H9 (cell line): ENCODE measurements around the gene ARF5. TPM values are rescaled to one million over a fixed set of nuclear protein-coding genes. Genes with fewer than 3 reads are reported as not detected.

Experiments
- DNase-seq: peaks from one replicate; pipeline ENCODE4 v3.0.0-alpha.2; 2017
- H2AFZ ChIP-seq: one replicate; pipeline ENCODE4 v1.6.1; 2013; ENCODE audit warnings: mild to moderate bottlenecking, low read length, control low read depth, moderate library complexity
- H2AK5ac ChIP-seq: 2 replicates; pipeline ENCODE4 v1.6.1; 2013; ENCODE audit warnings: low read length, control low read depth, mixed read lengths; ENCODE audit not compliant: insufficient read length
- H2BK120ac ChIP-seq: one replicate; pipeline ENCODE4 v1.6.1; 2013; ENCODE audit warnings: low read depth, mild to moderate bottlenecking, low read length, control low read depth, inconsistent platforms; ENCODE audit not compliant: poor library complexity, severe bottlenecking
- H2BK12ac ChIP-seq: 2 replicates; pipeline ENCODE4 v1.6.1; 2013; ENCODE audit warnings: low read length, control low read depth, mixed read lengths, low read depth; ENCODE audit not compliant: insufficient read length
- H2BK15ac ChIP-seq: 2 replicates; pipeline ENCODE4 v1.6.1; 2013; ENCODE audit warnings: low read depth, low read length, control low read depth
- H2BK20ac ChIP-seq: one replicate; pipeline ENCODE4 v1.6.1; 2013; ENCODE audit warnings: low read depth, mild to moderate bottlenecking, low read length, control low read depth, inconsistent platforms; ENCODE audit not compliant: poor library complexity, severe bottlenecking
- H2BK5ac ChIP-seq: 2 replicates; pipeline ENCODE4 v1.6.1; 2013; ENCODE audit warnings: low read length, control low read depth, mixed read lengths; ENCODE audit not compliant: insufficient read length
- H3K14ac ChIP-seq: 2 replicates; pipeline ENCODE4 v1.6.1; 2013; ENCODE audit warnings: low read length, control low read depth; ENCODE audit not compliant: insufficient read depth
- H3K18ac ChIP-seq: 2 replicates; pipeline ENCODE4 v1.6.1; 2013; ENCODE audit warnings: low read depth, mild to moderate bottlenecking, mixed read lengths, low read length, control low read depth; ENCODE audit not compliant: insufficient read length
- H3K23ac ChIP-seq: 2 replicates; pipeline ENCODE4 v1.6.1; 2013; ENCODE audit warnings: low read length, control low read depth, mixed read lengths, low read depth; ENCODE audit not compliant: insufficient read length
- H3K23me2 ChIP-seq: 2 replicates; pipeline ENCODE4 v1.6.1; 2013; ENCODE audit warnings: low read depth, mild to moderate bottlenecking, mixed read lengths, low read length, control low read depth; ENCODE audit not compliant: insufficient read length, poor library complexity, severe bottlenecking
- H3K27ac ChIP-seq: 2 replicates; pipeline ENCODE4 v1.5.1; 2013; ENCODE audit warnings: low read length, control low read depth, mixed read lengths, low read depth; ENCODE audit not compliant: insufficient read length
- H3K27me3 ChIP-seq: 2 replicates; pipeline ENCODE4 v1.6.1; 2013; ENCODE audit warnings: low read length, control low read depth, inconsistent platforms; ENCODE audit not compliant: insufficient read depth
- H3K4ac ChIP-seq: 2 replicates; pipeline ENCODE4 v1.6.1; 2013; ENCODE audit warnings: low read depth, mild to moderate bottlenecking, control low read depth, inconsistent platforms, low read length, moderate library complexity
- H3K4me1 ChIP-seq: 2 replicates; pipeline ENCODE4 v1.6.1; 2013; ENCODE audit warnings: low read length, control low read depth, inconsistent platforms; ENCODE audit not compliant: insufficient read depth
- H3K4me2 ChIP-seq: 2 replicates; pipeline ENCODE4 v1.6.1; 2013; ENCODE audit warnings: low read length, control low read depth, mixed read lengths; ENCODE audit not compliant: insufficient read length, insufficient read depth
- H3K56ac ChIP-seq: 2 replicates; pipeline ENCODE4 v1.6.1; 2013; ENCODE audit warnings: low read depth, mild to moderate bottlenecking, mixed read lengths, low read length, control low read depth; ENCODE audit not compliant: insufficient read length
- H3K79me1 ChIP-seq: 2 replicates; pipeline ENCODE4 v1.6.1; 2013; ENCODE audit warnings: low read depth, mild to moderate bottlenecking, moderate library complexity, low read length, control low read depth, inconsistent platforms; ENCODE audit not compliant: insufficient read depth, poor library complexity, severe bottlenecking
- H3K79me2 ChIP-seq: 2 replicates; pipeline ENCODE4 v1.6.1; 2013; ENCODE audit warnings: low read length, control low read depth, inconsistent platforms; ENCODE audit not compliant: insufficient read depth
- H3K9ac ChIP-seq: 2 replicates; pipeline ENCODE4 v1.6.1; 2013; ENCODE audit warnings: low read length, control low read depth, mixed read lengths; ENCODE audit not compliant: insufficient read length; ENCODE audit errors: extremely low read depth
- H3K9me3 ChIP-seq: one replicate; pipeline ENCODE4 v1.6.1; 2013; ENCODE audit warnings: low read depth, low read length, inconsistent platforms; ENCODE audit not compliant: control insufficient read depth
- H3T11ph ChIP-seq: one replicate; pipeline ENCODE4 v1.6.1; 2013; ENCODE audit warnings: mild to moderate bottlenecking, low read length, control low read depth, inconsistent platforms
- H4K20me1 ChIP-seq: one replicate; pipeline ENCODE4 v1.6.1; 2013; ENCODE audit not compliant: control insufficient read depth, insufficient read length, insufficient read depth
- H4K5ac ChIP-seq: 2 replicates; pipeline ENCODE4 v1.6.1; 2013; ENCODE audit warnings: low read depth, mild to moderate bottlenecking, mixed read lengths, low read length, control low read depth; ENCODE audit not compliant: insufficient read length
- H4K8ac ChIP-seq: replicated peaks from 2 replicates; pipeline ENCODE4 v1.6.1; 2013; ENCODE audit warnings: low read length, control low read depth, mixed read lengths, low read depth; ENCODE audit not compliant: insufficient read length
- H4K91ac ChIP-seq: 2 replicates; pipeline ENCODE4 v1.6.1; 2013; ENCODE audit warnings: low read depth, mild to moderate bottlenecking, moderate library complexity, mixed read lengths, low read length, control low read depth; ENCODE audit not compliant: insufficient read length
- H3K27ac Mint-ChIP-seq, 3 experiments: 2 replicates in 2 of 3; 3 replicates in 1 of 3; pipeline ENCODE4 v1.8.0; 2020 to 2021; ENCODE audit warnings: mixed read lengths in 3 of 3, mild to moderate bottlenecking in 1 of 3, moderate library complexity in 1 of 3
- H3K27me3 Mint-ChIP-seq: 2 replicates; pipeline ENCODE4 v1.8.0; 2021; ENCODE audit warnings: low read depth, mild to moderate bottlenecking, moderate library complexity, mixed read lengths
- H3K36me3 Mint-ChIP-seq, 3 experiments: 2 replicates in 2 of 3; 3 replicates in 1 of 3; pipeline ENCODE4 v1.8.0; 2020 to 2021; ENCODE audit warnings: low read depth in 3 of 3, mixed read lengths in 3 of 3; ENCODE audit not compliant: insufficient read depth in 1 of 3
- H3K4me1 Mint-ChIP-seq, 2 experiments: 2 replicates each; pipeline ENCODE4 v1.8.0; 2020; ENCODE audit warnings: mixed read lengths in 2 of 2
- H3K4me3 Mint-ChIP-seq, 2 experiments: 2 replicates in 1 of 2; 3 replicates in 1 of 2; pipeline ENCODE4 v1.8.0; 2020 to 2021; ENCODE audit warnings: mild to moderate bottlenecking in 2 of 2, mixed read lengths in 2 of 2, moderate library complexity in 1 of 2
- H3K9me3 Mint-ChIP-seq, 2 experiments: 2 replicates in 1 of 2; 3 replicates in 1 of 2; pipeline ENCODE4 v1.8.0; 2020; ENCODE audit warnings: mild to moderate bottlenecking in 2 of 2, mixed read lengths in 2 of 2, moderate library complexity in 1 of 2
- CTCF ChIP-seq: fragments of 200-600 bp; sonication (generic); conservative IDR thresholded peaks from 3 replicates; pipeline ENCODE4 v1.8.0; 2021; ENCODE audit warnings: antibody characterized with exemption, mild to moderate bottlenecking
- WGBS: extraction: QIAGEN DNeasy Blood & Tissue Kit; methylation state at CpG from one replicate; pipeline ENCODE4 v1.1.7; 2013; ENCODE audit warnings: missing lambda C conversion rate, low lambda C conversion rate, mixed read lengths; ENCODE audit not compliant: insufficient read length; ENCODE audit errors: extremely low coverage; 5-methylcytosine and 5-hydroxymethylcytosine counted together
- total RNA-seq: library from RNA; stranded (reverse); gene quantifications from 2 replicates; pipeline ENCODE4 v1.2.1, GENCODE V29; 2021

The ARF5 gene
- total RNA-seq, 1 experiment from 2014 or later, result 169 TPM

- H3K56ac ChIP-seq, result no peak overlapping the region
- no peak overlapping the region for H4K91ac ChIP-seq
- H2AK5ac ChIP-seq, result no peak overlapping the region
- no peak overlapping the region for H3K14ac ChIP-seq
- no peak overlapping the region for H3T11ph ChIP-seq
- H4K8ac ChIP-seq, result no peak overlapping the region
- no peak for DNase-seq
- no peak overlapping the region for H3K27ac Mint-ChIP-seq
- H3K27ac ChIP-seq, result no peak overlapping the region
- H3K4me1 Mint-ChIP-seq, result peaks cover 5 to 9% of the 10 kb centered on the region in 2 experiments
- TF ChIP-seq CTCF, result no peak
- no peak overlapping the region for H2BK12ac ChIP-seq
- H3K9me3 Mint-ChIP-seq, result peaks cover 14 to 21% of the 10 kb centered on the region in 2 experiments
- peaks cover 2% of the 10 kb centered on the region; the same call in 1 of the 2 replicates for H3K27me3 ChIP-seq
- no peak overlapping the region for H3K9ac ChIP-seq
- H4K5ac ChIP-seq, result no peak overlapping the region
- no peaks in the 10 kb centered on the region for H3K23me2 ChIP-seq
- H2BK5ac ChIP-seq, result no peak overlapping the region
- H3K18ac ChIP-seq, result no peak overlapping the region
- no peak overlapping the region for H3K4me3 Mint-ChIP-seq
- no peaks in the 10 kb centered on the region for H3K4me1 ChIP-seq
- H3K4me2 ChIP-seq, result no peak overlapping the region
- no peaks in the 10 kb centered on the region for H3K79me2 ChIP-seq
- H2BK20ac ChIP-seq, result no peak overlapping the region
- peaks cover 46% of the 10 kb centered on the region for H3K27me3 Mint-ChIP-seq
- H3K36me3 Mint-ChIP-seq, result peaks cover 0 to 4% (median under 1%) of the 10 kb centered on the region in 3 experiments; a peak in 5 of 7 replicates
- no peak overlapping the region for H2AFZ ChIP-seq
- no peak overlapping the region for H3K23ac ChIP-seq
- no CpG with 5 or more reads among the region's 4 CpGs for WGBS
- no peak overlapping the region for H3K4ac ChIP-seq
- H2BK120ac ChIP-seq, result no peak overlapping the region
- H2BK15ac ChIP-seq, result no peak overlapping the region
- no peaks in the 10 kb centered on the region for H4K20me1 ChIP-seq
- no peaks in the 10 kb centered on the region for H3K79me1 ChIP-seq
- H3K9me3 ChIP-seq, result no peaks in the 10 kb centered on the region
Measured at GRCh38 chr7:127541548-127541947, 46.7 kb upstream of the ARF5 start.
